IMR-90 (cell line): ENCODE results near the gene BOD1. TPM values are rescaled to one million over a fixed set of nuclear protein-coding genes. Genes with fewer than 3 reads are reported as not detected.

Source experiments
- ATAC-seq: fragments of 200-7000 bp; cut with Tn5 transposase; 2 replicates; pipeline ENCODE4 v1.9.1; 2020; ENCODE audit warnings: low read depth, mild to moderate bottlenecking, moderate library complexity
- BruUV-seq: library from RNA; stranded (reverse); fragments of 400-500 nt; replicated peaks from 2 replicates; lab custom pipeline; 2021; lab: Mats Ljungman, UMichigan
- CTCF ChIA-PET: fragments of 300-600 bp; formaldehyde crosslinking; extraction: SDS; loops from one replicate; lab custom pipeline; 2021; ENCODE audit warnings: antibody characterized with exemption; lab: Yijun Ruan, JAX
- POLR2A ChIA-PET: fragments of 300-600 bp; sonication (Branson Sonifier 250); formaldehyde crosslinking; loops from one replicate; lab custom pipeline; 2022; ENCODE audit warnings: antibody characterized with exemption; ENCODE audit not compliant: unreplicated experiment; lab: Charles Lee
- DNase-seq: peaks from one replicate; pipeline ENCODE4 v3.0.0; 2013
- H2AFZ ChIP-seq: replicated peaks from 2 replicates; pipeline ENCODE3; 2013; ENCODE audit warnings: low read length, mild to moderate bottlenecking; ENCODE audit not compliant: poor library complexity
- H2AK5ac ChIP-seq: 2 replicates; pipeline ENCODE4 v1.6.1; 2013; ENCODE audit warnings: low read depth, low read length, inconsistent platforms
- H2AK9ac ChIP-seq: replicated peaks from 2 replicates; pipeline ENCODE3; 2013; ENCODE audit warnings: mild to moderate bottlenecking, low read depth, low read length, moderate library complexity; ENCODE audit not compliant: poor library complexity
- H2BK120ac ChIP-seq: 2 replicates; pipeline ENCODE4 v1.6.1; 2013; ENCODE audit warnings: low read depth, low read length, inconsistent platforms
- H2BK15ac ChIP-seq: 3 replicates; pipeline ENCODE4 v1.6.1; 2013; ENCODE audit warnings: low read depth, low read length, inconsistent platforms
- H2BK20ac ChIP-seq: 2 replicates; pipeline ENCODE4 v1.6.1; 2013; ENCODE audit warnings: low read depth, mild to moderate bottlenecking, inconsistent platforms, low read length, moderate library complexity
- H2BK5ac ChIP-seq: 2 replicates; pipeline ENCODE4 v1.6.1; 2013; ENCODE audit warnings: mild to moderate bottlenecking, low read depth, low read length, inconsistent platforms; ENCODE audit not compliant: poor library complexity, severe bottlenecking
- H3K14ac ChIP-seq: replicated peaks from 2 replicates; pipeline ENCODE4 v1.6.1; 2013; ENCODE audit warnings: low read depth, low read length, inconsistent platforms
- H3K18ac ChIP-seq: 2 replicates; pipeline ENCODE4 v1.6.1; 2013; ENCODE audit warnings: low read depth, low read length, control low read depth
- H3K23ac ChIP-seq: 2 replicates; pipeline ENCODE4 v1.6.1; 2013; ENCODE audit warnings: low read depth, low read length, inconsistent platforms
- H3K27ac ChIP-seq: 2 replicates; pipeline ENCODE4 v1.5.1; 2013; ENCODE audit warnings: mild to moderate bottlenecking, control low read depth, low read length; ENCODE audit not compliant: insufficient read depth
- H3K27me3 ChIP-seq: 2 replicates; pipeline ENCODE4 v1.6.1; 2013; ENCODE audit warnings: low read length; ENCODE audit not compliant: control insufficient read depth, insufficient read depth
- H3K36me3 ChIP-seq: 2 replicates; pipeline ENCODE4 v1.6.1; 2013; ENCODE audit warnings: low read length, mixed read lengths; ENCODE audit not compliant: control insufficient read depth, insufficient read depth
- H3K4ac ChIP-seq: 2 replicates; pipeline ENCODE4 v1.6.1; 2013; ENCODE audit warnings: low read depth, low read length, inconsistent platforms
- H3K4me1 ChIP-seq: 2 replicates; pipeline ENCODE4 v1.6.1; 2013; ENCODE audit warnings: low read length, mixed read lengths; ENCODE audit not compliant: control insufficient read depth, insufficient read depth
- H3K4me2 ChIP-seq: 2 replicates; pipeline ENCODE4 v1.6.1; 2013; ENCODE audit warnings: low read depth, mild to moderate bottlenecking, control low read depth, low read length, moderate library complexity
- H3K4me3 ChIP-seq: 2 replicates; pipeline ENCODE4 v1.5.1; 2013; ENCODE audit warnings: low read depth, mild to moderate bottlenecking, control low read depth, low read length, moderate library complexity; ENCODE audit not compliant: insufficient read depth
- H3K56ac ChIP-seq: 2 replicates; pipeline ENCODE4 v1.6.1; 2013; ENCODE audit warnings: low read length, inconsistent platforms; ENCODE audit not compliant: insufficient read depth; ENCODE audit errors: extremely low read depth
- H3K79me1 ChIP-seq, 2 experiments: 2 replicates each; pipeline ENCODE4 v1.6.1; 2013; ENCODE audit warnings: low read length in 2 of 2, inconsistent platforms in 1 of 2, low read depth in 1 of 2
- H3K9ac ChIP-seq: 2 replicates; pipeline ENCODE4 v1.6.1; 2013; ENCODE audit warnings: low read depth, low read length, control low read depth
- H3K9me1 ChIP-seq: 2 replicates; pipeline ENCODE4 v1.6.1; 2013; ENCODE audit warnings: low read length, inconsistent platforms; ENCODE audit not compliant: insufficient read depth
- H3K9me3 ChIP-seq: 2 replicates; pipeline ENCODE4 v1.6.1; 2013; ENCODE audit warnings: low read length; ENCODE audit not compliant: control insufficient read depth, insufficient read depth
- H4K20me1 ChIP-seq: 2 replicates; pipeline ENCODE4 v1.6.1; 2013; ENCODE audit warnings: low read length, inconsistent platforms; ENCODE audit not compliant: insufficient read depth
- H4K5ac ChIP-seq: 2 replicates; pipeline ENCODE4 v1.6.1; 2013; ENCODE audit warnings: mild to moderate bottlenecking, low read depth, low read length, control low read depth
- H4K8ac ChIP-seq, 2 experiments: 2 replicates each; pipeline ENCODE4 v1.6.1; 2013; ENCODE audit warnings: low read depth in 2 of 2, low read length in 2 of 2, control low read depth in 1 of 2, inconsistent platforms in 1 of 2
- H4K91ac ChIP-seq: 2 replicates; pipeline ENCODE4 v1.6.1; 2013; ENCODE audit warnings: low read depth, low read length, inconsistent platforms; ENCODE audit not compliant: insufficient read depth
- BHLHE40 ChIP-seq: fragments of 150-350 bp; IDR thresholded peaks from 2 replicates; pipeline ENCODE4 v1.6.1; 2016; ENCODE audit warnings: mild to moderate bottlenecking, low read depth, low read length
- CEBPB ChIP-seq: IDR thresholded peaks from 2 replicates; pipeline ENCODE4 v1.6.1; 2012; ENCODE audit warnings: low read depth, low read length, improper control_type of control experiment
- CHD1 ChIP-seq: IDR thresholded peaks from 2 replicates; pipeline ENCODE4 v1.6.1; 2012; ENCODE audit warnings: low read depth, low read length, improper control_type of control experiment
- CTCF ChIP-seq: conservative IDR thresholded peaks from 2 replicates; pipeline ENCODE4 v1.5.1; 2012; ENCODE audit warnings: mild to moderate bottlenecking, low read depth, low read length, improper control_type of control experiment
- ELK1 ChIP-seq: fragments of 150-350 bp; IDR thresholded peaks from 2 replicates; pipeline ENCODE4 v1.6.1; 2016; ENCODE audit warnings: low read depth, mild to moderate bottlenecking, low read length, moderate library complexity, borderline replicate concordance
- FOS ChIP-seq: fragments of 150-350 bp; IDR thresholded peaks from 2 replicates; pipeline ENCODE4 v1.6.1; 2016; ENCODE audit warnings: low read depth, low read length
- MAFK ChIP-seq: IDR thresholded peaks from 2 replicates; pipeline ENCODE4 v1.6.1; 2012; ENCODE audit warnings: low read depth, low read length, improper control_type of control experiment
- MAZ ChIP-seq: IDR thresholded peaks from 2 replicates; pipeline ENCODE4 v1.6.1; 2012; ENCODE audit warnings: low read depth, mild to moderate bottlenecking, low read length, improper control_type of control experiment, moderate library complexity, borderline replicate concordance
- MXI1 ChIP-seq: IDR thresholded peaks from 2 replicates; pipeline ENCODE4 v1.6.1; 2012; ENCODE audit warnings: low read depth, mild to moderate bottlenecking, low read length, moderate library complexity, borderline replicate concordance
- NFE2L2 ChIP-seq: fragments of 150-350 bp; IDR thresholded peaks from 2 replicates; pipeline ENCODE4 v1.6.1; 2016; ENCODE audit warnings: low read depth, mild to moderate bottlenecking, low read length
- POLR2A ChIP-seq: IDR thresholded peaks from 2 replicates; pipeline ENCODE4 v1.6.1; 2012; ENCODE audit warnings: mild to moderate bottlenecking, low read depth, low read length
- RAD21 ChIP-seq: IDR thresholded peaks from 2 replicates; pipeline ENCODE4 v1.6.1; 2012; ENCODE audit warnings: low read length, improper control_type of control experiment
- RCOR1 ChIP-seq: IDR thresholded peaks from 2 replicates; pipeline ENCODE4 v1.6.1; 2012; ENCODE audit warnings: mild to moderate bottlenecking, low read length, improper control_type of control experiment; ENCODE audit not compliant: insufficient replicate concordance
- RFX5 ChIP-seq: IDR thresholded peaks from 2 replicates; pipeline ENCODE4 v1.8.0; 2012; ENCODE audit warnings: low read depth, mild to moderate bottlenecking, low read length, moderate library complexity
- SMC3 ChIP-seq: fragments of 150-350 bp; IDR thresholded peaks from 2 replicates; pipeline ENCODE4 v1.6.1; 2016; ENCODE audit warnings: low read depth, mild to moderate bottlenecking, antibody characterized with exemption, low read length, moderate library complexity
- USF2 ChIP-seq: fragments of 150-350 bp; IDR thresholded peaks from 2 replicates; pipeline ENCODE4 v1.6.1; 2017; ENCODE audit warnings: mild to moderate bottlenecking, antibody characterized with exemption, low read length, low read depth
- WGBS, 2 experiments: methylation state at CpG; one replicate each; pipeline versions ENCODE4 v1.1.5 to v1.1.7; 2013; ENCODE audit warnings: missing lambda C conversion rate in 2 of 2; ENCODE audit not compliant: insufficient read length in 1 of 2; ENCODE audit errors: extremely low coverage in 2 of 2; 5-methylcytosine and 5-hydroxymethylcytosine counted together
- dilution Hi-C: fragments of 300-500 bp; cut with HindIII; formaldehyde crosslinking; loops from one replicate; pipeline ENCODE4 v1.14.3; 2018; ENCODE audit warnings: low sequenced_read_pairs; ENCODE audit not compliant: unreplicated experiment
- in situ Hi-C: fragments of 300-500 bp; cut with MboI; formaldehyde crosslinking; loops from 3 replicates; pipeline ENCODE4 v1.14.3; 2019; ENCODE audit warnings: low sequenced_read_pairs, inconsistent platforms, mixed read lengths
- intact Hi-C: fragments of 100-400 bp; cut with micrococcal nuclease; formaldehyde crosslinking; loops from 2 replicates; pipeline ENCODE4 v1.10.0; 2022
- polyA plus RNA-seq, 3 experiments: library from polyadenylated mRNA; depleted of rRNA; stranded (reverse); fragments of >200 nt; gene quantifications; 2 replicates each; pipeline ENCODE4 v1.2.3, GENCODE V29; 2012; ENCODE audit warnings: low replicate concordance in 1 of 3
- total RNA-seq: library from RNA; depleted of rRNA; stranded (reverse); fragments of >200 nt; gene quantifications from 2 replicates; pipeline ENCODE4 v1.2.3, GENCODE V29; 2012

BOD1 gene
- total and polyA plus RNA-seq, 2 of the 4 experiments (the other 2 are of a cell fraction): 57.9 to 71.7 TPM

- Histone ChIP-seq H3K36me3 (no peaks in the 10 kb centered on the region), H3K79me1 (no peaks in the 10 kb centered on the region), H2BK5ac (no peak overlapping the region), H4K5ac (no peak overlapping the region), H2AK9ac (no peak overlapping the region), H3K14ac (no peak overlapping the region), H3K4me3 (no peak overlapping the region), H2AFZ (no peak overlapping the region), H2BK15ac (no peak overlapping the region), H3K23ac (no peak overlapping the region), H2BK120ac (no peak overlapping the region), H3K9me3 (no peaks in the 10 kb centered on the region), H3K9ac (no peak overlapping the region), H3K27ac (no peak overlapping the region), H3K9me1 (peaks cover 4% of the 10 kb centered on the region; the same call in 1 of the 2 replicates), H2AK5ac (no peak overlapping the region), H3K27me3 (peaks cover 19% of the 10 kb centered on the region), H4K8ac (no peak overlapping the region), H2BK20ac (no peak overlapping the region), H3K4ac (no peak overlapping the region), H4K91ac (no peak overlapping the region), H3K4me1 (peaks cover 7% of the 10 kb centered on the region; the same call in 1 of the 2 replicates), H3K18ac (no peak overlapping the region), H3K4me2 (no peak overlapping the region), H4K20me1 (no peaks in the 10 kb centered on the region), H3K56ac (no peak overlapping the region)
- BruUV-seq: no TSS peak
- intact Hi-C loops: no loop called here
- POLR2A ChIA-PET: no interaction called here
- in situ Hi-C loops: no loop called here
- DNase-seq (no peak), ATAC-seq (no peak)
- CTCF ChIA-PET: no interaction called here
- dilution Hi-C loops: no loop called here
- 30% methylated on average over 2 of the region's 9 CpGs; no CpG with 5 or more reads in 1 of the 2 experiments for WGBS, 2 experiments
- TF ChIP-seq MXI1 (no peak), RAD21 (no peak), SMC3 (no peak), USF2 (no peak), NFE2L2 (no peak), CTCF (no peak), CEBPB (no peak), ELK1 (no peak), MAFK (no peak), RFX5 (no peak), RCOR1 (no peak), BHLHE40 (no peak), POLR2A (no peak), FOS (no peak), CHD1 (no peak), MAZ (no peak)
These were observed 25.9 kb upstream of the BOD1 start for GRCh38 chr5:173642191-173642816.
